HepG2 (cell line): ENCODE measurements around the gene SUN1. TPM values are rescaled to one million over a fixed set of nuclear protein-coding genes. Genes with fewer than 3 reads are reported as not detected.

Experiments
- ATAC-seq: fragments of 200-7000 bp; cut with Tn5 transposase; 3 replicates; pipeline ENCODE4 v1.9.1; 2020; ENCODE audit warnings: mild to moderate bottlenecking, moderate library complexity
- BruUV-seq: library from RNA; stranded (reverse); fragments of 400-500 nt; replicated peaks from 2 replicates; lab custom pipeline; 2021; lab: Mats Ljungman, UMichigan
- CTCF ChIA-PET: fragments of 300-600 bp; formaldehyde crosslinking; extraction: SDS; loops from one replicate; lab custom pipeline; 2021; ENCODE audit warnings: low total read pairs, inconsistent platforms, low intra/inter-chr PET ratio; lab: Yijun Ruan, JAX
- POLR2A ChIA-PET: fragments of 350-600 bp; sonication (Branson Sonifier 250); formaldehyde crosslinking; loops from one replicate; lab custom pipeline; 2020; ENCODE audit warnings: antibody characterized with exemption, inconsistent platforms; lab: Yijun Ruan, JAX
- DNase-seq: peaks from one replicate; pipeline ENCODE4 v3.0.0-alpha.2; 2015; ENCODE audit warnings: low spot score
- FAIRE-seq: peaks from 3 replicates; lab custom pipeline; 2011; peaks lifted over from hg19 to GRCh38; lab: Jason Lieb, UNC
- H2AFZ ChIP-seq: one replicate; pipeline ENCODE4 v1.6.1; 2011; ENCODE audit warnings: low read length, inconsistent platforms
- H3K27ac ChIP-seq: fragments of 300-600 bp; 3 replicates; pipeline ENCODE4 v1.8.0; 2011; ENCODE audit warnings: mixed run types, mild to moderate bottlenecking, mixed read lengths, low read length, inconsistent platforms; ENCODE audit not compliant: insufficient read depth; ENCODE audit errors: extremely low read length
- H3K27me3 ChIP-seq, 2 experiments: fragments of 200-600 bp in 1 of 2; 2 replicates in 1 of 2; 3 replicates in 1 of 2; pipeline versions ENCODE4 v1.6.0 to v1.8.0; 2011; ENCODE audit warnings: low read length in 2 of 2, mild to moderate bottlenecking in 2 of 2, moderate library complexity in 2 of 2, inconsistent platforms in 1 of 2; ENCODE audit not compliant: insufficient read depth in 2 of 2, control insufficient read depth in 1 of 2
- H3K36me3 ChIP-seq, 2 experiments: fragments of 200-600 bp in 1 of 2; replicated peaks in 1 of 2; 2 replicates in 1 of 2; 3 replicates in 1 of 2; pipeline versions ENCODE4 v1.5.1 to v1.8.0; 2011; ENCODE audit warnings: low read length in 2 of 2, inconsistent platforms in 1 of 2; ENCODE audit not compliant: insufficient read depth in 2 of 2, control insufficient read depth in 1 of 2
- H3K4me1 ChIP-seq: 2 replicates; pipeline ENCODE4 v1.5.1; 2012; ENCODE audit warnings: low read length, inconsistent platforms; ENCODE audit not compliant: insufficient read depth
- H3K4me2 ChIP-seq: 2 replicates; pipeline ENCODE4 v1.6.0; 2011; ENCODE audit warnings: low read depth, low read length, inconsistent platforms
- H3K4me3 ChIP-seq, 3 experiments: fragments of 200-600 bp in 1 of 3; sonication (generic), shearing (Covaris generic) in 1 of 3; replicated peaks in 1 of 3; 2 replicates each; pipeline ENCODE4 v1.5.1; 2011 to 2016; ENCODE audit warnings: low read length in 3 of 3, inconsistent platforms in 2 of 3, low read depth in 2 of 3, mild to moderate bottlenecking in 2 of 3, control low read depth in 1 of 3, mixed read lengths in 1 of 3; ENCODE audit not compliant: insufficient read depth in 1 of 3
- H3K79me2 ChIP-seq: one replicate; pipeline ENCODE4 v1.6.1; 2011; ENCODE audit warnings: low read length, inconsistent platforms; ENCODE audit not compliant: insufficient read depth
- H3K9ac ChIP-seq: 2 replicates; pipeline ENCODE4 v1.6.0; 2011; ENCODE audit warnings: mild to moderate bottlenecking, low read depth, low read length, inconsistent platforms; ENCODE audit not compliant: insufficient read depth
- H3K9me3 ChIP-seq: 2 replicates; pipeline ENCODE4 v1.5.1; 2012; ENCODE audit warnings: mild to moderate bottlenecking, low read length
- H4K20me1 ChIP-seq: 2 replicates; pipeline ENCODE4 v1.6.0; 2011; ENCODE audit warnings: inconsistent platforms, mild to moderate bottlenecking, low read length, moderate library complexity; ENCODE audit not compliant: insufficient read depth
- AGO2 ChIP-seq: fragments of 200-400 bp; formaldehyde crosslinking; optimal IDR thresholded peaks from 2 replicates; pipeline ENCODE3; 2017; ENCODE audit warnings: mild to moderate bottlenecking, low read depth, low read length, moderate library complexity
- CSRNP1 ChIP-seq: sonication (generic); formaldehyde crosslinking; IDR thresholded peaks from 2 replicates; pipeline ENCODE4 v1.8.1; 2023; ENCODE audit warnings: mild to moderate bottlenecking, missing genetic modification reagents
- KAT8 ChIP-seq: IDR thresholded peaks from 2 replicates; pipeline ENCODE4 v1.6.1; 2016; ENCODE audit warnings: missing genetic modification reagents, missing compliant biosample characterization
- ZNF142 ChIP-seq: sonication (generic); formaldehyde crosslinking; IDR thresholded peaks from 2 replicates; pipeline ENCODE4 v1.4.0; 2020; ENCODE audit warnings: missing genetic modification reagents
- WGBS: methylation state at CpG from one replicate; pipeline ENCODE4 v1.1.6; 2017; ENCODE audit warnings: low lambda C conversion rate; 5-methylcytosine and 5-hydroxymethylcytosine counted together
- in situ Hi-C: cut with HindIII; loops from 2 replicates; pipeline ENCODE4 v1.10.0; 2017; ENCODE audit warnings: low pct_unique_long_range_greater_than_20kb; ENCODE audit not compliant: extremely low pct_ligation_motif_present
- intact Hi-C: fragments of 100-400 bp; cut with micrococcal nuclease; formaldehyde crosslinking; loops from one replicate; pipeline ENCODE4 v1.10.0; 2022; ENCODE audit not compliant: unreplicated experiment
- polyA plus RNA-seq, 8 experiments: library from polyadenylated mRNA; depleted of rRNA in 3 of 8; stranded (reverse) in 7 of 8; unstranded in 1 of 8; fragments of >200 nt; fragmentation: Illumina TruSeq in 4 of 8; extraction: Trizol in 4 of 8; gene quantifications; 2 replicates each; pipeline versions ENCODE4 v1.2.1 to v1.2.3, GENCODE V29; 2011 to 2016; ENCODE audit warnings: low read depth in 4 of 8, missing spikeins in 1 of 8, mixed read lengths in 1 of 8; ENCODE audit not compliant: insufficient read depth in 1 of 8
- total RNA-seq, 5 experiments: library from RNA; depleted of rRNA; stranded (reverse); fragments of >200 nt; fragmentation: Illumina TruSeq; extraction: Trizol; gene quantifications; 2 replicates each; pipeline ENCODE4 v1.2.3, GENCODE V29; 2016; ENCODE audit warnings: low read depth in 1 of 5

The SUN1 gene
- total and polyA plus RNA-seq, 2 of the 13 experiments (the other 11 are each of a cell fraction or from before 2014, with no cell fraction given), result 47.0 to 126 TPM

GRCh38 chr7:856444-857095 lies 24.3 kb downstream of the SUN1 start:
- BruUV-seq, result no TSS peak
- no peak overlapping the region for H3K4me3 ChIP-seq

More at GRCh38 chr7:856444-857095, 24.3 kb downstream of the SUN1 start:
- Histone ChIP-seq H2AFZ (no peak overlapping the region), H3K27ac (no peak overlapping the region), H4K20me1 (no peaks in the 10 kb centered on the region; the same call in 1 of the 2 replicates), H3K9me3 (no peaks in the 10 kb centered on the region), H3K36me3 (peaks cover 30 to 82% of the 10 kb centered on the region in 2 experiments), H3K4me1 (peaks cover 12% of the 10 kb centered on the region), H3K27me3 (no peaks in the 10 kb centered on the region), H3K4me2 (no peak overlapping the region), H3K9ac (no peak overlapping the region), H3K79me2 (no peaks in the 10 kb centered on the region)
- intact Hi-C loops, result no loop called here
- FAIRE-seq (no peak), DNase-seq (no peak), ATAC-seq (no peak)
- in situ Hi-C loops, result no loop called here
- ChIA-PET CTCF (no interaction called here), POLR2A (no interaction called here)
- TF ChIP-seq CSRNP1, result 0 out of 2 replicates have a peak, but pooled peaks have one; percentile 29
- TF ChIP-seq ZNF142 (CRISPR knock-in tag), result no peak
- TF ChIP-seq KAT8 (CRISPR knock-in tag), result no peak
- peak; percentile 37 for TF ChIP-seq AGO2
- WGBS, result 95% methylated on average over 9 of the region's 30 CpGs
